HG03354 (cell line): ENCODE measurements around the gene MAF.

Source experiments
- ATAC-seq: cut with Tn5 transposase; IDR thresholded peaks from one replicate; pipeline ENCODE4 v1.9.1; 2021; ENCODE audit warnings: mild to moderate bottlenecking; ENCODE audit not compliant: unreplicated experiment, poor library complexity, severe bottlenecking

Gene MAF

DNA sequence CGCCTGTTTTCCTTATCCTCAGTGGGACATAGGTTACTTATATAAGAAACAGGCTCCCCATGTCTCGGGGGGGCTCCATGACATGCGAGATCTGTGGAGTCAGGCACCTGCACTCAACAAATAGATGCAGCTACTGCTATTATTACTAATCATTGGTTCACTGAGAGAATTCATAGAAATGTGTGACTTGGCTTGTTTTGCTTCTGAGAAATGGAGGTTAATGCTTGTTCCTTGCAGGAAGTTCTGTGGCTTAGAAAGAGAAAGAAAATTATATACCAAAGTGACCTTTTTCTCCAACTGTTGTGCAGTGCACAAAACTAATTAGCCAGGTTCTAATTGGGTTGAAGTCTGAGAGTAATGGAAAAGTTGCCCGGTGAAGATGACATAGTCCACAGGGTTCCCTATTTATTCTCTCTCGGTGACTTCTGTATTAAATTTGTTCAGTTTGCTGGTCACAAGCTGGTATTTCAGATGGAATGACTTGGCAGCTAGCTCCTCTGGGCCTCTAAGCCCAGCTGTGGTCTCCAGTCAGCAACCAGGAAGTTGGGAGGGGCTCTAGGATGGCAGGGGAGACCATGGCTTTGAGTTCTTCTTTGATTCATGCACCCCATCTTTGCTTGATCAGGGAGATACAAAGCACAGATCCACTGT lies 17.6 kb upstream of the MAF start:
- ATAC-seq = no peak

DNA sequence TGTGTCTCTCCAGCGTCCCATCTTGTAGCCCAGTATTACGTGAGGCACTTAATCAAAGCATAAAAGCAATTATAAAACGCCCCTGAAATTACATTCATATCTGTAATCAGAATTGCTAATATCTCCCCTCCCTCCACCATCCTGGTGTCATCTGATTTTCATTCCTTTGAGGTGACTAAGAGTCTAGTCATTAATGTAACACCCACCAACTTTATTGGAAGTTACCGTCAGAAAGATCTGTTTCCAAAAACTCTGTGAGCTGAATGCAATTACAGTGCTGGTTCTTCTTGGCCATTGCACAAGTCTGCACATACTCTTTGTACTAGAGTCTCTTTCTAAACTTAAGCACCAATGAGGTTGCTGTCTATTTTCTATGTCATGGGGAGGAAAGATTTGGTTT lies 12.5 kb upstream of the MAF start:
- no peak for ATAC-seq

DNA sequence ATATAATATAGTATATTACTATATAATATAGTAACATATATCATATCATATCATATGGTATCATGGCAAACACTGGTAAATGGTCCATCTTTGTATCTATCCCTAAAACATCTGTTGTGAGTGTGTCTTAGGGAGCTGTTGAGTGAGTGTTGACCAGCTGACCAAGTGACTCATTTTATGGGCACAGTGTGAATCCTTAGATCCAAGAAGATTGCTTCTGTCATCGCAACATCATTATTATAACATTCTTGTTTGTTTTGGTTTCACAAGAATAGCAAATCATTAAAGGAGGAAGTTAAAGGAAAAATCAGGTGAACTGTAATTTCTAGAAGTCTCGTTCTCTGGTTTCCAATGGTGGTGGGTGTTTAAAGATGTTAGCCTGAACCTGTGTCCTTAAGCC lies 11.7 kb upstream of the MAF start:
- ATAC-seq = no peak

DNA sequence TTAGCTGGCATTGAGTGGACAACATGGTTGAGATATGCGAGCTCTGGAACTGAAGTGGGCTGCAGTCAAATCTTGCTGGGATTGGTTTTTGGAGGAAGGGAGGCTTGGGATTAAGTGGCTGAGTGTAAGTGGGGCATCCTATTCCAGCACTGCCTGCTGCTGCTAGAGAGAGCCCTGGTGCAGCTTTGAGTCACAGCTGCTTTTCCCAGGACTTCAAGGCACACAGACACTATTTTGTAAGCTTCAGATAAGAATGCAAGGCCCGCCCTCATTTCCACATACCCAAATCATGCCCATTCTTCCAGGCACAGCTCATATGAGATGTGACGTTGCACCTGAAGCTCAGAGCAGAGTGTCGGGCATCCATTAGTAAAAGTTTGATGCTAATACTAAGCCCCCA lies 10.2 kb upstream of the MAF start:
- no peak for ATAC-seq

DNA sequence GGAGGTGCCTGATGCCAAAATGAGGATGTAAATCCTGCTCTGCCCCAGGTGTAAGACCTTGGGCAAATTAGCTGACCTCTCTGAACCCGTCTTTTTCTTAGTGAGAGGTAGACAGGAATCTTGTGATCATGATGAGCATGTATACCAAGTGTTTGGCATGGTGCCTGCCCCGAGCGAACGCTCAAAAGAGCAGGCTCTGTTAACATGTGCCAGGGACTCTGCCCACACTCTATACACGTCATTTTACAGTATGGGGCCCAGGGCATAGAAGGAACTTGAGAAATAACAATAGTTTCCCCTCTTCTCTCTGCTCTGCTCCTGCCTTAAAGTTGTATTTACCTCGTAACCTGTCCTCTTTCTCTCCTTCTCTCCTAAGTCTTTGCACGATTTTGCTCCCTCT lies 9.3 kb upstream of the MAF start:
- no peak for ATAC-seq

DNA sequence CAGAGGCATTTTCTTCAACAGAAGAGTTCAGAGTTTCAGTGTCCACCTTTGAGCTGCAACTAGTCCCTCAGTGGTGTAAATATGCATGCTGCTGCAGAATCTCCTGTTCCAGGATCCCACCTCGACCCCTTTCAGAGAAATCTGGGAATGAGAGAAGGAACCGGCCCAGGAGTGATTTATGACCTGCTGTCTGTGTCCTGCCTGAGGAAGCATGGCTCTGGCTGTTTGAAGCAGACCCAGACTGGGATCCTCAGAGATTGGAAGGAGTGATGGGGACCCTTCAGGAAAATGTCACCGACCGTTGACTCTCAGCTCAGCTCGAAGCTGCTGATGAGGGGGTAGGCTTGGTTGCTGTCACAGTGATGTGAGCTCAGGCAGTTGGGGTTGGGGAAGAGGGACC lies 8.4 kb upstream of the MAF start:
- no peak for ATAC-seq

DNA sequence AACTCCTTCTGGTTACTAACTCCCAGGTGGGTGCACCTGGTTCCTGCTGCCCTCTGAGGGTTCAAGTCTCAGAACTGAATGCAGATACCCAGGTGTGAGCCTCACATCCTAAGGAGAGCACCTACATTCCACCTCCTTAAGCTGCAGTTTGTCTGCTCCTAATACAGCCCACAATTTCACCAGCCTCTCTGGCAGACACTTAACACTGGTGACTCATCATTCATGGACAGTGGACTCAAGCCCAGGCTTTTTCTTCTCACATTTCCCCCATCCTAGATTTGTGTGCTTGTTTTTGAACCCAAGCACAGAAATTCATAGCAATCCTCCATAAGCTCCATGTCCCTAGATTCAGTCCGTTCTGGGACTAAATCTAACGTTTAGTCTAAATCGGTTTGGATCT lies 7.0 kb upstream of the MAF start:
- ATAC-seq = no peak

DNA sequence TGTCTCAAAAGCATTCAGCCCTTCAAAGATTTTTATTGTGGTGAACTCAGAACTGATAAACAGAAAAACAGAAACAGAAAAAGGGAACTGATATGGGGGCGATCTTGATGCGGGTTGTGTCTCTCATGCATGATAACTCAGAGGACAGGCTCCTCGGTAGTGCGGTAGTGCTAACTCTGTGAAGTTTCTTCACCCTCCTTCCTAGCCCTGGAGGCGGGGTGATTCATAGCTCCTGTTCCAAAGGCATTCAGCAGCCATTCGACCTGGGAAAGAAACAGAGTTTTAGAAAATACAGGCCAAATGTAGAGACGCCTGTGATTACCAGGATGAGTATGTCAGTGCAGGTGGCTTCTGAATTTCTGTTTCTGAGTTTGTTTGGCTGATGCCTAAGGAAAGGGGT lies 5.5 kb upstream of the MAF start:
- ATAC-seq = peak; percentile 72

DNA sequence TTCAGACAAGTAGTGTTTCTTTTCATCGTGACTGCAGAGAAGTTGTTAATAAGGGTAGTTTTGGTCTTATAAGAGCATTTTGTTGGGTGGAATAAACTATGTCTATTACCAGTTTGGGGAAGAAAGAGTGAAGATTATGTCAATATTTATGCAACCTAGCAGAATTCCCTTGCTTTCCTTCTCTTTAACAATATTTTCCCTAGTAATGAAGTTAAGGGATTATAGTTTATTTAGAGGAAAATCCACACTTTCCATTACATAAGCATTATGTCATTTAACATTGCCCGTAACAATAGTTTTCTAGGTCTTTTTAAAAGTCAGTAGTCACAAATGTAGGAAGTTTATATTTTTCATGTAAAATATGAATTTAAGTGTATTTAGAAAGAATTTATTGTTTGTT lies 2.5 kb upstream of the MAF start:
- no peak for ATAC-seq

DNA sequence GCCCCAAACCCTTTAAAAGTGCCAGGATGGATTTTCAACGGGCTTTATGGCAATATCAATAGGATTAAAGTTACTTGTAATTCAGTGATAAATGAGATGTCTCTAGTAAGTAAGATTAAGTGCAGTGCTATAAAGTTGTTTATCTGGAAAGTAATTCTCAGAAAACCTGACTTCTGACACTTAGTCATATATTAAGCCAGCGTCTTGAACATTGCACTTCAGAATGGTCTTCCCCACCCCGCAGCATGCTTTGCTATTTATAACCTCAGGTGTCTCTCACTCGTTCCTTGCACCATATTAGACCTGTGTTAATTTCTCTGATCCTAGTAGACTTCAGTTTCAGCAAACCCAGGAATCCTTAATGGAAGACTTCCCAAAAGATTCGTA lies 2.1 kb upstream of the MAF start:
- ATAC-seq = no peak

DNA sequence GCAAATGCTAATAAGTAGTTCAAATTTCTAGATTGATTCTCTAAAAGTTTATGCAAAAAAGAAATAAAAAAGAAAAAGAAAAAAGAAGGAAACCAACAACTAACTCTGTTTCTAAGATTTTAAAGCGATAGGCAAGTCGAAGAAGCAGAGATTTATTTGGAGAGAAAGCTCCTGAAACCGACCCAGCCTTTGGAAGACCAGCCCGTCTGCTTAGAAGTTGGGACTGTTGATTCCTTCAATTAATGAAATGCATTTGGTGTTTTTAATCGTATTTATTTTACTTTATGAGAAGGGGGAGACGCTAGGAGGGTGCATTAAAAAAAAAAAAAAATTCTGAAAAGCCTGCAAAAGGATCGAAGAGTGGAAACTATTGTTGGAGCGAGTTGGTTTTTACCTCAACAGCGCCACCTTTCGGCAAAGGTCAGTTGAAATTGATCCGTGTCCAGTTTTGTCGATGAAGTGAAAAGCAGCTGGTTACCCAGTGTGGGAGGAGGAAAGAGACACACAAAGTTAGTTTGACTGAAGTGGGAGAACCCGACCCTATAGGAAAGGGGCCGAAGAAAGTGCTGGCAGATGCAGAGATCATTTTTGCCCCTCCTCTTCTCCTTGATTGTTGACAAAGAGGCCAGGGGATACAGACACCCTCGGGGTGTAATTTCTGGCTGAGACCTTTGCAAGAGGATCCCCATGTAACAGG lies 1.5 kb upstream of the MAF start:
- ATAC-seq = no peak

DNA sequence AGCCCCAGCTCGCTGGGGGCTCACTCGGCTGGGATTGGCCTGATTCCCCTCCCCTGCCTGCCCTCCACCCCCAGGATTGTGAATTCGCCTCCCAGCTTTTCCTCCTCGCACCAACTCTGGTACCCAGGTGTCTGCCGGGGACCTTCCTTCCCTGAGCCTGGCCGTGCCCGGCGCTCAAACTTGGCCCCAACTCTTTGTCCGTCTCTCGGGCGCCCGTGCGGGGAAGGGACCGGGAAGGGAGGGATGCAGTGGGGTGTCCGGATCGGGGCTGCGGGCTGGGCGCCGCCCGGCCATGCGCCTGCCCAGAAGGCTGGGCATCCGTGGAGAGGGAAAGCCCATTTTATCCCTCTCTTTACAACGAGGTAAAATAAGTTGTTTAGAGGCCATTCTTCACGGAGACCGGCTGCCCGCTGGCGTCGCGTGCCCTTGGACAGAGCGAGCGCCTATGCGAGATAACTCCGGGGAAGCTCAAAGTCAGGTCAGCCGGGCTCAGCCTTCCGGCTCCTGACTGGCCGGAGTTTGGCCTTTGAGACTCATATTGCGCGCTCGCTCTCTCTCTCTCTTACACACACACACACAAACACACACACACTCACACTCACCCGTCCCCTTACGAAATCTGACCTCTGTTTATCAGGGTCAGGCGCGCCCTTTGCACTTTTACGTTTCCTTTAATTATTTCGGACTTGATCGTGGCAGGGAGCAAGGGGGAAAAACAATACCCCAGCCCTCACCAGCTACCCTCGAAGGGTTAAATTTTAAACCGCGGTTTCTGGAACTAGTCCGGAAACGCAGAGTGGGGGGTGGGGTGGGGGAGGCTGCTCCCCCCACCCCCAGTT lies 774 bp upstream of the MAF start:
- ATAC-seq = no peak

DNA sequence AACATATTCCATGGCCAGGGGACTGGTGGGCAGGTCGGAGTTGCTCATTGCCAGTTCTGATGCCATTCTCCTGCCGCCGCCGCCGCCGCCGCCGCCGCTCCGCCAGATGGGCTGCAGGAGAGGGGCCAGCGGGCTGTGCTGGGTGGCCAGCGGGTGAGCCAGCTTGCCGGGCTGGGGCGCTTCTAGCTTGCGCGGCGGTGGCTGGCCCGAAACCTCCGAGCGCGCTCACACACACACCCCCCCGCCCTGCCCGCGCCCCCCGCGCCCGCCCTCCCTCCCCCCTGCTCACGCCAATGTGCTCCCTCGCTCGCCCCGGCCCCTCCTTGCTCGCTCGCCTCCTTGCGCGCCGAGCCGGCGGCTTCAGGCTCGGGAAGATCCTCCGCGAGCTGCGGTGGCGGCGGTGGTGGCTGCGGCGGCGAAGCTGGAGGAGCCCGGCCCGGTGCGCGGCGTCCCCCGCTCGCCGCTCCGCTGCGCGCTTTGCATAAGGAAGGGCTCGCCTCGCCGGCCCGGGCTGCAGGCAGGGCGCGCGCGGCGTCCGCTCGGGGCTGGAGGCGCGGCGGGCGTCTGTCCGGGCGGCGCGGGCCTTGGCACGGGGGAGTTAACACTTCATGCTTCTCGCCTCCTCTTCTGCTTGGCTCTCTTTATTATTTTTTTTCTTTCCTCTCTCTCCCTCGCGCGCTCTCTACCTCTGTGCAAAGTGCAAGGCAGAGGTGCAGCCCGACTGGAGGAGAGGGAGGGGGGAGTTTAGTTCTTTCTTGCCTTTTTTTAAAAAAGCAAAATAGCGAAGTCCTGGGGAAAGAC lies 500 bp downstream of the MAF start:
- peak; percentile 44 for ATAC-seq

DNA sequence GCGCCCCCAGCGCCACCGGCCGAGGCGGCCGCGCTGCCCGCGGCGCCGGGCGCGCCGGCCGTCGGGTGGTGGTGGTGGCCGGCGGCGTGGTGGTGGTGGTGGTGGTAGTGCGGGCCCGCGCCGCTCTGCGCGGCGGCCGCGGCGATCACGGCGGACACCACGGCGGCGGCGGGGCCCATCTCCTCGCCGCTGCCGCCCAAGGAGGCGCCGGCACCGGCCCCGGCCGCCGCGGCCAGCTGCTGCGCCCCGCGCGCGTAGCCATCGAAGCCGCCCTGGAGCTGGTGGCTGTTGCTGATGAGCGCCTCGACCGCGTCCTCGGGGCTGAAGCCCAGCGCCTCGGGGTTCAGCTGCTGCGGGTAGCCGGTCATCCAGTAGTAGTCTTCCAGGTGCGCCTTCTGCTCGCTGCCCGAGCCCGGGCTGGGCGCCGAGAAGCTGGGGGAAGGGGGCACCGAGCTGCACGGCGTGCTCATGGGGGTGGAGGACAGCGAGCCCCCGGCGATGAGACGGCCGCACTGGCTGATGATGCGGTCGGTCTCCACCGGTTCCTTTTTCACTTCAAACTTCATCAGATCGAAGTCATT lies 1.2 kb downstream of the MAF start:
- ATAC-seq = no peak

DNA sequence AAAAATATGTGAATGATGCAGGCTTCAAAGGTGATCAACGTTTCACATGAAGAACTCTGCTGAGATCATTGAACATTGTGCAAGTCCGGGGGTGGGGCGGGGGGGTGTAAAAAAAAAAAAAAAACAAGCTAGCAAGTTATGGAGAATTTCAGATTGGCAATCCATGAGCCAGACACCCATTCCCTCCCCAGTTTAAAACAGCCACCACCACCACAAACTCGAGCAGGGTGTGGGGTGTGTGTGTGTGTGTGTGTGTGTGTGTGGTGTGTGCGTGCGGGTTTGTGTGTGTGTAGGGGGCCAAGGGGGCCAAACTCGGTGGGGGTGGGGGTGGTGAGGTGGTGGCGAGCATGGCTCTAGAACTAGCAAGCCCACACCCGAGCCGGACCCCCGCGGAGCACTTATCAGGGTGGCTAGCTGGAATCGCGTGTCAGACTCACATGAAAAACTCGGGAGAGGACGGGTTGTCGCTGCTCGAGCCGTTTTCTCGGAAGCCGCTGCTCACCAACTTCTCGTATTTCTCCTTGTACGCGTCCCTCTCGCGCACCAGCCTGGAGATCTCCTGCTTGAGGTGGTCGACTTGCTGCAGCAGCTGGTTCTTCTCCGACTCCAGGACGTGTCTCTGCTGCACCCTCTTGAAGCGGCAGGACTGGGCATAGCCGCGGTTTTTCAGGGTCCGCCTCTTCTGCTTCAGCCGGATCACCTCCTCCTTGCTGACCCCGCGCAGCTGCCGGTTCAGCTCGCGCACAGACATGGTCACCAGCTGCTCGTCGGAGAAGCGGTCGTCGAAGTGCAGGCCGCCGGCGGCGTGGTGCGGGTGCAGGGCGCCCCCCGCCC lies 2.0 kb downstream of the MAF start:
- ATAC-seq = no peak

DNA sequence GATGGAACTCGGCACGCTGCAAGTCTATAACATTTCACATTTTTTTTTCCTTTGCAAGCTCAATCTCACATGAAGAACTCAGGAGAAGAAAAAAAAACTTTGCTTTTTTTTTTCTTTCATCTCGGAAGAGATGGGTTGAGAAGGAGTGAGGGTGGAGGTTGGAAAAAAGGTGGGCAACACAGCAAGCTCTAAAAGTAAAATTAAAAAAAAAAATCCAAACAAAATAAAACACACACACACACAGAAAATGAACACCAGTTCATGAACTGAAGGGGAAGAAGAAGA lies 2.5 kb downstream of the MAF start:
- no peak for ATAC-seq

DNA sequence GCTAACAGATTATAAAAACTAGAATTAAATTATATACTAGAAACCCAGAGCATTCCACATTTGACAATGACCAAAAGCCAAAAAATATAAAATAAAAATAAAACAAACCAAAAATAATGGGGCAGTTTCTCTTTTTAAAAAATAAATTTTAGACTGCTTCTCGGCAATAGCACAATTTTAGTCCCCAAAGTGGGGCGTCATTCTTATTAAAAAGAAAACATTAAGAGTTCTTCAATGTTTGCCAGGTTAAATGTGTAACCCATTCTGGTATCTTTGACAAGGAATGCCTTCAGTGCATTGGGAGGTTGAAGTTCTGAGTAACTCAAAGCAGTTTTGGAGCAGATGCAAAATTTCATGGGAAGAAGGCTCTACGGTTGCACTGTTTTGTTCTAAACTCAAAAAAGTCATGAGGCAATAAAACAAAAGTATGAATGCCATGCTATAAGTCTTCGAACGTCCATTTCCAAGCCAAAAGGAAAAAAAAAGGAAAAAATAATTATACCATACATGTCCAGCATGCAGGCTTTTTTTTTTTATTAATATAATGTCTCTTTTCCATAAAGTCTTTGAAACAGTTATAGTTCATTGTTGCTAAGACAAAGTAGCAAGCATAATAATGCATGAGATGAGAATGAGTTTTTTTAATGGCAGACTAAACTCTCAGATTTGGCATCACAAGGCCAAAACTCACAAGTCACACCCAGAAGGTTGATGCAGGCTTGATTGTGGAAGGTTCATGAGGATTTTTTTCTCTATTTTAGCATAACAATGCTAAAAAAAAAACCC lies 3.1 kb downstream of the MAF start:
- no peak for ATAC-seq

DNA sequence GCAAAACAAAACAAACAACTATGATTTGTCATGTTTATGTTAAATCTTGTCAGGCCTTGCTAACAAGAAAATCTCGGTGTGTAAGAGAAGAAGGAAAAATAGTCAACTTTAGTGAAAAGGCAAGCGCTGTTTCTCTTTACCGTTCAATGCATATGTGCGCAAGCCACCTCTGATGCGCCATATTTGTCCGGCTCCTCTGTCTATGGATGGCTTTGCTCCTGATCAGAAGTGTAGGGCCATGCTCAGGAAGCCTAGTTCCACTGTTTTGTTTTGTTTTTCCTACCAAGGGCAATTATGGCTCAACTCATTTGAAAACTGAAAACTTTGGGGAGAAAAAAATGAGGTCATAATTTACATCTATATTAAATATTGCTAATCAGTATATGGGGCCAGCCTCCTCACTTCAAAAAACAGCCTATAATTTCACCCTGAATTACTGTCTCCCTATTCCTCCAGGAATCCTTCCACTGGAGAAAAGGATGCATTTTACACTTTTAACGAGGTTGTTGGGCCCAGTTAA lies 4.5 kb downstream of the MAF start:
- ATAC-seq = no peak
